T-helper 17 cell (primary cell): ENCODE measurements around the gene PWP2. TPM values are rescaled to one million over a fixed set of nuclear protein-coding genes. Genes with fewer than 3 reads are reported as not detected.
A peak's percentile ranks its signal among the peaks of the same experiment; 100 is the strongest.

Experiments used
- ATAC-seq: fragments of 150-1000 bp; cut with Tn5 transposase; 2 replicates; pipeline ENCODE4 v1.10.0; 2021; ENCODE audit warnings: mild to moderate bottlenecking, moderate library complexity
- DNase-seq, 3 donors: peaks; one replicate each; pipeline versions ENCODE4 v3.0.0 to v3.0.0-alpha.2; 2020 to 2021
- H3K9me3 ChIP-seq: one replicate; pipeline ENCODE4 v1.7.0; 2013; ENCODE audit warnings: low read length, mild to moderate bottlenecking; ENCODE audit not compliant: control insufficient read depth, poor library complexity, severe bottlenecking
- H3K27ac Mint-ChIP-seq: one replicate; pipeline ENCODE4 v1.8.0; 2022; ENCODE audit warnings: mild to moderate bottlenecking, moderate library complexity, mixed read lengths
- H3K27me3 Mint-ChIP-seq: one replicate; pipeline ENCODE4 v1.8.0; 2022; ENCODE audit warnings: mixed read lengths
- H3K36me3 Mint-ChIP-seq: one replicate; pipeline ENCODE4 v1.8.0; 2022; ENCODE audit warnings: low read depth, mixed read lengths
- H3K4me1 Mint-ChIP-seq: one replicate; pipeline ENCODE4 v1.8.0; 2022; ENCODE audit warnings: mild to moderate bottlenecking, mixed read lengths
- H3K4me3 Mint-ChIP-seq: one replicate; pipeline ENCODE4 v1.8.0; 2022; ENCODE audit warnings: mild to moderate bottlenecking, moderate library complexity, mixed read lengths
- total RNA-seq, 4 donors: library from RNA in 2 of 4; stranded (reverse) in 2 of 4; gene quantifications; one replicate each; pipeline ENCODE4 v1.2.3 and lab custom pipeline; 2022 to 2026

Gene PWP2
- total RNA-seq, 2 donors from 2014 or later = 21.9 to 28.7 TPM

DNA sequence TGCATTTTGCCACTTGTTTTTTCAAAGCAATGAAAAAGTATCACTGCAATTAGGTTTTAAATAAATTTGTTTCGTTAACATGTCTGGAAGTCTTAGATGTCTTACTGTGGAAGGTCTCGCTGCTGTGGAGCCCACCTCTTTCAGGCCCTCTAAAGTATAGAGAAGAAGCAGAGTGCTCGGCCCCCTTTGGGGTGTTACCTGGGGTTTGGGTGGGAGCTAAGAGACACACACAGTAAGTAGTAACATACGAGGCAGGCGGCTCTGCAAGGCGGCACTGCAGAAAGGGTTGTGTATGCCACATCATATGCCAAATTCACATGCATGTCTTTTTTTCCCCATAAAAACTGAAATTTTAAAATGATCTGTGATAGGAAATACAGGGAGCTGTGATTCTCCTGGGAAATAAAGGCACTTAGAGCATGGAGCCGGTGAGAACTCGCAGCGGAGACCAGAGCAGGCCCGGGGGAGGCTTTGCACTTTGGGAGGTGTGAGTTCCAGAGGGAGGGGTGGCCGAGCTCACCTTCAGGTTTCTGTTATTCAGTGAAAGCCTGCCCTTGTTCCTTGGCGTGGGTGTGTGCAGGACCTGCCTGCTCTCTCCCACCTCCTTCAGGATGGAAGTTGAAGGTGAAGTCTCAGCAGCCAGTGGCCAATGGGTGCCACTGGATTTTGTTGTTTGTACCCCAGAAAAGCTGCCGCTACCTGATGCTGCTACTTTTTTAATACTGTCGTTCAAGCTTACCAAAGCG is 35.7 kb upstream of the PWP2 start:
- no peaks in the 10 kb centered on the region for H3K9me3 ChIP-seq
- H3K27me3 Mint-ChIP-seq = no peaks in the 10 kb centered on the region
- ATAC-seq = no peak
- H3K4me1 Mint-ChIP-seq = peaks cover 25% of the 10 kb centered on the region
- DNase-seq = no peak
- H3K36me3 Mint-ChIP-seq = peaks cover 19% of the 10 kb centered on the region
- H3K4me3 Mint-ChIP-seq = no peak overlapping the region
- no peak overlapping the region for H3K27ac Mint-ChIP-seq

DNA sequence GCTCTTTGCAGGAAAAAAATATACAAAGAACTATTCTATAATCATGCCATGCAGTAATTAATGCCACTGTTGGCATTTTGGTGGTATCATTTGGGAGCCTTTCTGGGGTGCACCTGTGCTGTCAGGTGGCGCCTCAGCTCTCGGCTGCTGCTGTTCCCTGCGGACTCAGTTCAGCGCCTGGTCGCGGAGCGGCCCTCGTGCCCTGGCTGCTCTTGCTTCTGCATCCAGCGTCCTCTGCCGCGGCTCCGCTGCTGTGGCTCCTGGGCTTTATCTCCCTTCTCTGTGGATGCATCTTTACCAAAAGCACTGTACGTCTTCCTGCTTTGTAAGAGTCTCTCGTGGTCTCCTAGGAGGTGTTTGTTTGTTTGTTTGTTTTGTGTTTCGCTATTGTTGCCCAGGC is 35.1 kb upstream of the PWP2 start:
- Mint-ChIP-seq H3K27ac (no peak overlapping the region), H3K36me3 (peaks cover 17% of the 10 kb centered on the region), H3K27me3 (no peaks in the 10 kb centered on the region), H3K4me1 (peaks cover 24% of the 10 kb centered on the region), H3K4me3 (no peak overlapping the region)
- H3K9me3 ChIP-seq = no peaks in the 10 kb centered on the region
- DNase-seq = no peak
- no peak for ATAC-seq

DNA sequence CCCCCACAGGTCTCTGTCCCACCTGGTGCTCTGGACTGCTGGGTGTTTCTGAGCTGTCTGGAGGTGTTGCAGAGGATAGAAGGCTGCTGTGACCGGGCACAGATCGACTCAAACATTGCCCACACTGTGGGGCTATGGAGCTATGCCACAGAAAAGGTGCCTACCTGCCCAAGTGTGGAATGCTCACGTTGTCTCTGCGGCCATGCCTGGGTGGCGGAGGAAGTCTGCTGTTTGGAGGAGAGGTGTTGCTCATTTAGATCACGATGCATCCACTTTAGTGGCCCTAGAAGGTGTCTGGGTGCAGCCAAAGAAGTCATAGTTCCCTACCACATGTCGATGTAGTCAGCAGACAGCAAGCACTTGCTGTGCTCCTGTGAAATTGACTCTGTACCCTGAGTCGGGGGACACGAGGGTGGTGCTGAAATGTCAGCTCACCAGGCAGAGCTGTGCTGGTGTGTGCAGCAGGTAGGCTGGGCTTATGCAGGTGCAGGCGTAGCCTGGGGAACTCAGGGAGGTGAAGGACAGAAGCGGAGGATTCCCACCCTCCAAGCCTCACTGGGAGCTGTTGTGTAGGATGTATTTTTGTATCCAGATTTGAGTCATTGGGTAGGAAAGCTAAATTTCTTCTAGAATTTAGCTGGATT is 32.8 kb upstream of the PWP2 start:
- Mint-ChIP-seq H3K27me3 (no peaks in the 10 kb centered on the region), H3K4me3 (no peak overlapping the region), H3K27ac (peak overlapping the region; percentile 74), H3K4me1 (peaks cover 25% of the 10 kb centered on the region), H3K36me3 (peaks cover 10% of the 10 kb centered on the region)
- no peak for DNase-seq
- no peaks in the 10 kb centered on the region for H3K9me3 ChIP-seq
- ATAC-seq = no peak

DNA sequence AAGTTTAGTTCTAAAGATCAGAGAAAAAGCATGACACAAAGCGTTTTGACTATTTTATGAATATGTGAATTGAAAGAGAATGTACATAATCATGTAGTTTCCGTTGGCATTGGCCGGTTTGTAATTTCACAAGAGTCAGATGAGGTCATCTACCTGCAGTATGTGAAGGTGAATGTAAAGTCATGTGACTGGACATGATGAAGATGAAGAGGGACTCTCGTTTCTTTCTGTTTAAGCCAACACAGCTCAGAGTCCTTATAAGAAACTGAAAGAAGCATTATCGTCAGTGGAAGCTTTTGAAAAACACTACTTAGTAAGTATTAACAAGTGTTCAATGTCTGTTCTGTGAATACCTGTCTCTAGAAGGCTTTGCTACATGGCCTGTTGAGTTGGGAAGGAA is 30.9 kb upstream of the PWP2 start:
- H3K27ac Mint-ChIP-seq = peak overlapping the region; percentile 47
- peaks cover 30% of the 10 kb centered on the region for H3K4me1 Mint-ChIP-seq
- H3K27me3 Mint-ChIP-seq = no peaks in the 10 kb centered on the region
- H3K36me3 Mint-ChIP-seq = peaks cover 13% of the 10 kb centered on the region
- H3K4me3 Mint-ChIP-seq = no peak overlapping the region
- DNase-seq = no peak
- H3K9me3 ChIP-seq = no peaks in the 10 kb centered on the region
- ATAC-seq = no peak

DNA sequence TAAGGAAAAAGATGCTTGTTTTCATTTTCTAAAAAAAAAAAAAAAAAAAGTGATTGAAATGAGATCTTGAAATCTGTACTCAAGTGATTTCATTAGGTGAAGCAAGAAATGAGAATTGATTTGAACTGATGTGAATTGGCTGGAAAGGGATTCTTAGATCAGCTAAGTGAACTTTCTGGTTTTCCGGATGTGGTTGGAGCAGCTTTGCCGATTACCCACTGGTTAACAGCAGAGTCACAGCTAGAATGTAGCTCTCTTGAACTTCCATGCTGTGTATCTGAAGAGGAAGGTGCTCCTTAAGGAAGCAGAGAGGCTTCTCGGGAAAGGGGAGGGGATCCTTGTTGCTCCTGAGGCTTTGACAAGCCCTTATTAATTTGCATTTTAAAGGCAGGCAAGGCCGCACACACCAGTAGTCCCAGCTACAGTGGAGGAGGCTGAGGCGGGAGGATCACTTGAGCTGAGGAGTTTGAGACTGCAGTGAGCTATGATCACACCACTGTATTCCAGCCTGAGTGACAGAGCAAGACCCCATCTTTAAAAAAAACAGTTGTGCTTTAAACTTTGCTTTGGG is 28.7 kb upstream of the PWP2 start:
- peak; percentile 66 for ATAC-seq
- Mint-ChIP-seq H3K36me3 (peaks cover 8% of the 10 kb centered on the region), H3K4me3 (peak overlapping the region; percentile 77), H3K27ac (peak overlapping the region; percentile 24), H3K4me1 (peaks cover 47% of the 10 kb centered on the region), H3K27me3 (no peaks in the 10 kb centered on the region)
- DNase-seq = no peak
- no peaks in the 10 kb centered on the region for H3K9me3 ChIP-seq

DNA sequence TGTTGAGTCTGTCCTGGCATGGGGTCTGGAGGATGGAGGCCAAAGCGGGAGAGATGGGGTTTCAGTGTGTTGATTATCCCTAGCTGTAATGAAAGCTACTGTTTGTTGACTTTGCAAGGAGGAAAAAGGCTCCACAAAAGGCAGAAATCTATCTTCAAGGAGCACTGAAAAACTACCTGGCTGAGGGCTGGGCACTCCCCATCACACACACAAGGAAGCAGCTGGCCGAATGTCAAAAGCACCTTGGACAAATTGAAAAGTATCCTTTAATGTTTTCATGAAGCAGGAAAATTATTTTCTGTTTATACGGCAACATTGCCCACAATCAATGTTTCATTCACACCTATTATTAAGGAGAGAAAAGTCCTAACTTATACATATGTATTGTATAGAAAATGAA is 27.8 kb upstream of the PWP2 start:
- peak overlapping the region; percentile 77 for H3K4me3 Mint-ChIP-seq
- peak overlapping the region; percentile 98 for H3K27ac Mint-ChIP-seq
- no peak for DNase-seq
- H3K27me3 Mint-ChIP-seq = no peaks in the 10 kb centered on the region
- ATAC-seq = no peak
- H3K4me1 Mint-ChIP-seq = peaks cover 52% of the 10 kb centered on the region
- H3K36me3 Mint-ChIP-seq = peaks cover 4% of the 10 kb centered on the region
- H3K9me3 ChIP-seq = no peaks in the 10 kb centered on the region

DNA sequence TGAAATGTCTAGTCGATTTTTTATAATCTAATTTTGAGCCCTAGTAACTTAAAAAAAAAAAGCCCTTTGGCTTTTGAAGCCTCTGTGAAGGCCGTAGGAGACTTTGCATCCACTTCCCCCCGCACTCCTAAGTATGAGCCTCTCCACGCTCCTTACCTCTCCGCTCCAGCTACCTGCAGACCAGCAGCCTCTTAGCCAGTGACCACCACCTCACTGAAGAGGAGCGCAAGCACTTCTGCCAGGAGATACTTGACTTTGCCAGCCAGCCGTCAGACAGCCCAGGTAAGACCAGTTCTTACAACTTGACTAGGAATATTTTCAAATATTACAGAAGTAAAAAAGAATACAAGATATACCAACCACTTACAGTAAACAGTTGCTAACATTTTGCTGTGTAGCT is 27.4 kb upstream of the PWP2 start:
- H3K27me3 Mint-ChIP-seq = no peaks in the 10 kb centered on the region
- H3K27ac Mint-ChIP-seq = peak overlapping the region; percentile 98
- no peaks in the 10 kb centered on the region for H3K9me3 ChIP-seq
- no peak for DNase-seq
- H3K4me1 Mint-ChIP-seq = peaks cover 55% of the 10 kb centered on the region
- H3K4me3 Mint-ChIP-seq = no peak overlapping the region
- H3K36me3 Mint-ChIP-seq = peaks cover 3% of the 10 kb centered on the region
- no peak for ATAC-seq

DNA sequence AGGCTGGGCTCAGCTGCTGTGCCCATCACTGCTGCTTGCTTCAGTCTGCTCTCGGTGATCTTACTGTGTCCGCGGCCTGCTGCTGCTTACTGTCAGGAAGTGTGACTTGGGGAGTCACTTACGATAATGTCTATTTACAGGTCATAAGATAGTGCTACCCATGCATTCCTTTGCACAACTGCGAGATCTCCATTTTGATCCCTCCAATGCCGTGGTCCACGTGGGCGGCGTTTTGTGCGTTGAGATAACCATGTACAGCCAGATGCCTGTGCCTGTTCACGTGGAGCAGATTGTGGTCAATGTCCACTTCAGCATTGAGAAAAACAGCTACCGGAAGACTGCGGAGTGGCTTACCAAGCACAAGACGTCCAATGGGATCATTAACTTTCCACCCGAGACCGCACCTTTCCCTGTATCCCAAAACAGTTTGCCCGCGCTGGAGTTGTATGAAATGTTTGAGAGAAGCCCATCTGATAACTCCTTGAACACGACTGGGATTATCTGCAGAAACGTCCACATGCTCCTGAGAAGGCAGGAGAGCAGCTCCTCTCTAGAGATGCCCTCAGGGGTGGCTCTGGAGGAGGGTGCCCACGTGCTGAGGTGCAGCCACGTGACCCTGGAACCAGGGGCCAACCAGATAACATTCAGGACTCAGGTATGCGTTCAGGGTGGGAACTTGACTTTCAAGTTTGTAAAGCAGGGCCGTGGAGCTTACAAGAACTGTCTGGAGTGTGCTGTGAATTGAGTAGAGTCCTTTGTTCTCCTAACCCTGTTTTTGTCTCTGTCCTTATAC is 24.4 kb upstream of the PWP2 start:
- Mint-ChIP-seq H3K27ac (peak overlapping the region; percentile 98), H3K36me3 (peaks cover 3% of the 10 kb centered on the region), H3K4me1 (peaks cover 67% of the 10 kb centered on the region), H3K4me3 (peak overlapping the region; percentile 82), H3K27me3 (no peaks in the 10 kb centered on the region)
- no peaks in the 10 kb centered on the region for H3K9me3 ChIP-seq
- no peak for DNase-seq
- ATAC-seq = no peak

DNA sequence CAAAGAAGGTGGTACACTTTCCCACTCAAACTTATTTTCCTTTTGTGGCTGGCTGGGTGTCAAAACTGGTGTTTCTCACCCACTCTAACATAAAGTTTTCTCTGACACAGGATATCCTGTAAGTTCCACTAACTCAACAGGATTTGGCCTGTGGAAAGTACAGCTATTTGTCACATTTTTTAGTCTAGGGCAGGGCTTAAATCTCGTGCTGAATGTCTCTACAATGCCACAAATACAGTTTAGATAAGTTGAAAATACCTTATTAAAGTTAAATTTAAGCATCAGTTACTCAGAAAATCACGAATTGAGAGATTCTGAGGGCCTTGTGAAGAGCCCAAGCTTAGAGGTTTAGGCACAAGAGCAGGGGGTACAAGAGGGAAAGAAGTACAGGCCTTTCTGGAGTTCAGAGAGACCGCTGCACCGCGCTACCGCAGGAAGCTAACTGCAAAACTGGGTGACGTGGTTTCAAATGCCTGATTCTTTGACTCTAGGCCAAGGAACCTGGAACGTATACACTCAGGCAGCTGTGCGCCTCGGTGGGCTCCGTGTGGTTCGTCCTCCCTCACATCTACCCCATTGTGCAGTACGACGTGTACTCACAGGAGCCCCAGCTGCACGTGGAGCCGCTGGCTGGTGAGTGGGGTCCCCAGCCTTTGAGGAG is 23.4 kb upstream of the PWP2 start:
- peak; percentile 90 for ATAC-seq
- peaks cover 5% of the 10 kb centered on the region for H3K36me3 Mint-ChIP-seq
- no peaks in the 10 kb centered on the region for H3K9me3 ChIP-seq
- peak overlapping the region; percentile 98 for H3K27ac Mint-ChIP-seq
- no peaks in the 10 kb centered on the region for H3K27me3 Mint-ChIP-seq
- DNase-seq = peak in 2 of 3 donors; percentile 49
- peaks cover 69% of the 10 kb centered on the region for H3K4me1 Mint-ChIP-seq
- peak overlapping the region; percentile 82 for H3K4me3 Mint-ChIP-seq

DNA sequence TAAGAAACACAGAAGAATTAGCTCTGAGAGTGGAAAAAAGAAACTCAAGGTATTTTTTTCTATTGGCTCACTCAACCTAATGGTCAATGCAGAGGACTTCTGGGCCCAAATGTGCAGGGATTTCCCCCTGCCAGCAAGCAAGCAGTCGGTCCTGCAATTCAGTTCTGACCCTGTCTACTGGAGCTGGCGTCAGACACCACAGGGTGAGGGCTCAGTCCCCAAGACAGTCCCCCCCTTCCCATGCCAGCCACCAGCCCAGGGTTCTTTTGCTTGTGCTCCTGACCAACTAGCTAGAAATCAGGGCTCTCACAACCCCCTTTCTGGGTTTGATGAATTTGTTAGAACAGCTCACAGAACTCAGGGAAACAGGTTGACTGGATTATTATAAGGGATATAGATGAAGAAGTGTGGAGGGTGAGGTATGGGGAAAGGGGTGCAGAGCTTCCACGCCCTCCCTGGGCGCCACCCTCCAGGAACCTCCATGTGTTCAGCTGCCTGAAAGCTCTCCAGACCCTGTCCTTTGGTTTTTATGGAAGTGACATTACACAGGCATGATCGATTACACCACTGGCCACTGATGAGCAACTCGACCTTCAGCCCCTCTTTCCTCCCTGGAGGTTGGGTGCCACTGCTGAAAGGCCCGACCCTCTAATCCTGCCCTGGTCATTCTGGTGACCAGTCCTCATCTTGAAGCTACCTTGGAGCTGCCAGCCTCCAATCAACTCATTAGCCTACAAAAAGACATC is 22.5 kb upstream of the PWP2 start:
- H3K4me3 Mint-ChIP-seq = peak overlapping the region; percentile 82
- H3K9me3 ChIP-seq = no peaks in the 10 kb centered on the region
- H3K4me1 Mint-ChIP-seq = peaks cover 72% of the 10 kb centered on the region
- no peaks in the 10 kb centered on the region for H3K27me3 Mint-ChIP-seq
- H3K27ac Mint-ChIP-seq = peak overlapping the region; percentile 98
- DNase-seq (no peak), ATAC-seq (no peak)
- H3K36me3 Mint-ChIP-seq = peaks cover 13% of the 10 kb centered on the region

DNA sequence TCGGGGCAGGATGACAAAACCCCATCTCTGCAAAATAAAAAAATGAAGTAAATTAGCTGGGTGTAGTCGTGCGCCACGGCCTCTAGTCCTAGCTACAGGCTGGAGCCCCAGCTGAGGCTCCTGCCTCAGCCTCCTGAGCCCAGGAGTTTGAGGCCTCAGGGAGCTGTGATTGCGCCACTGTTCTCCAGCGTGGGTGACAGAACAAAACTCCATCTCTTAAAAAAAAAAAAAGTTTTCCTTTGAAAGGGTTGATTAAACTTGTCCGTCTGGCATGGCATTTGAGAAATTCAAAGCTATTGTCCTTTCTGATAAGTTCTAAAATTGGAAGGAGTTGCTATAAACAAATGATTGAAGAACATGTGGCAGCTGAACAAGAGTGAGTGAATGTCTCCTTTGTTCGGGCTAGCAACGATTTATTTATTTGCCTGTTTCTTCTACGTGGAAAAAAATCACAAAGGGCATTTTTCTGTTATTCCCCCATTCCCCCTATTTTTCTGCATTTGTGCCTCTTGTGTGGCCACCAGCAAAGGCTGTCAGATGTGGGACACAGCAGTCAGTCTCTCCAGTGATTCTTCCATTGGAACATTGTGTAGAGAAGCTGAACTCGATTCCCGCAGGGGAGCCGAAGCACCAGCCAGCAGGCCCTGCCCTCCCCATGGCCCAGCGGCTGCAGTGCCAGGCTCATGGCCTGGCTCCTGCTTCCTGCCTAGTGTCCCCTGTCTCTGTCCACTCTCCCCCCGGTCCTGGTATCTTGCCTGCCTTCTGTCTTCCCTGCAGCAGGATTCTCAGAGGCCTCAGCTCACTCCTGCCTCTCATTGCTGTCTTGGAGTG is 21.5 kb upstream of the PWP2 start:
- no peaks in the 10 kb centered on the region for H3K9me3 ChIP-seq
- H3K27me3 Mint-ChIP-seq = no peaks in the 10 kb centered on the region
- no peak for ATAC-seq
- peaks cover 13% of the 10 kb centered on the region for H3K36me3 Mint-ChIP-seq
- peak overlapping the region; percentile 98 for H3K27ac Mint-ChIP-seq
- no peak for DNase-seq
- H3K4me3 Mint-ChIP-seq = peak overlapping the region; percentile 82
- peaks cover 74% of the 10 kb centered on the region for H3K4me1 Mint-ChIP-seq
